Measurements from ENCODE around the gene IL17A. TPM values are rescaled to one million over a fixed set of nuclear protein-coding genes. Genes with fewer than 3 reads are reported as not detected.
"Not testable (repeated sequence)": the region's sequence is repeated elsewhere in the genome, so short reads cannot be mapped to it uniquely, and the experiment has no call there.

The IL17A gene
- total and polyA plus RNA-seq, 8 donors, result not detected

- H3K27me3 ChIP-seq, result no peaks in the 10 kb centered on the region
- intact Hi-C loops (cut with DNase I), result no loop called here
- H3K4me1 ChIP-seq, result no peaks in the 10 kb centered on the region
- 47 to 48% methylated on average over 3 of the region's 3 CpGs for WGBS, 2 donors
- H3K4me3 ChIP-seq, result no peak overlapping the region
- ATAC-seq, result no peak
- no peaks in the 10 kb centered on the region for H3K36me3 ChIP-seq
- H3K9me3 ChIP-seq, result no peaks in the 10 kb centered on the region
- no peak overlapping the region for H3K27ac ChIP-seq
- no peak for FAIRE-seq
- no peak for DNase-seq
- TF ChIP-seq CTCF (IDR thresholded peaks at IDR 0.05), result no peak
Observed at GRCh38 chr6:52164319-52165094, 21.7 kb upstream of the IL17A start.

- Histone ChIP-seq H3K4me1 (no peaks in the 10 kb centered on the region), H3K4me3 (no peak overlapping the region), H3K9me3 (no peaks in the 10 kb centered on the region), H3K36me3 (no peaks in the 10 kb centered on the region), H3K27ac (no peak overlapping the region), H3K27me3 (no peaks in the 10 kb centered on the region)
- DNase-seq (no peak), ATAC-seq (no peak), FAIRE-seq (no peak)
- TF ChIP-seq CTCF (IDR thresholded peaks at IDR 0.05), result no peak
- intact Hi-C loops (cut with DNase I), result no loop called here
- WGBS, 2 donors, result 69 to 83% methylated on average over 1 of the region's 1 CpG
Observed at GRCh38 chr6:52167267-52167666, 18.9 kb upstream of the IL17A start.

- FAIRE-seq; intact Hi-C loops (cut with DNase I); H3K27ac ChIP-seq; H3K27me3 ChIP-seq; H3K9me3 ChIP-seq; ATAC-seq; DNase-seq; H3K4me3 ChIP-seq; H3K36me3 ChIP-seq; H3K4me1 ChIP-seq: not testable (repeated sequence)
- 28 to 30% methylated on average over 3 of the region's 3 CpGs for WGBS, 2 donors
Observed at GRCh38 chr6:52168351-52168750, 17.8 kb upstream of the IL17A start.

GRCh38 chr6:52174118-52174517 is 12.1 kb upstream of the IL17A start:
- H3K4me3 ChIP-seq, result no peak overlapping the region
- intact Hi-C loops (cut with DNase I), result no loop called here
- no peaks in the 10 kb centered on the region for H3K36me3 ChIP-seq
- no peak for ATAC-seq
- FAIRE-seq, result no peak
- no peak for DNase-seq
- WGBS, 2 donors, result 81 to 92% methylated on average over 3 of the region's 3 CpGs
- H3K4me1 ChIP-seq, result no peaks in the 10 kb centered on the region
- H3K9me3 ChIP-seq, result no peaks in the 10 kb centered on the region
- H3K27me3 ChIP-seq, result no peaks in the 10 kb centered on the region
- no peak overlapping the region for H3K27ac ChIP-seq
- TF ChIP-seq CTCF (IDR thresholded peaks at IDR 0.05), result no peak

GRCh38 chr6:52176550-52176949 is 9.6 kb upstream of the IL17A start:
- no peak for FAIRE-seq

More at GRCh38 chr6:52176550-52176949, 9.6 kb upstream of the IL17A start:
- no peaks in the 10 kb centered on the region for H3K27me3 ChIP-seq
- TF ChIP-seq CTCF (IDR thresholded peaks at IDR 0.05), result no peak
- 59 to 69% methylated on average over 1 of the region's 1 CpG for WGBS, 2 donors
- H3K4me3 ChIP-seq, result no peak overlapping the region
- no peaks in the 10 kb centered on the region for H3K36me3 ChIP-seq
- ATAC-seq, result no peak
- no peaks in the 10 kb centered on the region for H3K4me1 ChIP-seq
- H3K9me3 ChIP-seq, result no peaks in the 10 kb centered on the region
- no peak for DNase-seq
- H3K27ac ChIP-seq, result no peak overlapping the region
- intact Hi-C loops (cut with DNase I), result no loop called here
